BJ (cell line): ENCODE results near the gene DGKG. TPM values are rescaled to one million over a fixed set of nuclear protein-coding genes. Genes with fewer than 3 reads are reported as not detected.

Experiments
- CTCF ChIA-PET: fragments of 350-600 bp; formaldehyde crosslinking; extraction: SDS; loops from one replicate; lab custom pipeline; 2021; ENCODE audit warnings: antibody characterized with exemption, inconsistent platforms; lab: Yijun Ruan, JAX
- POLR2A ChIA-PET: fragments of 300-600 bp; sonication (Branson Sonifier 250); formaldehyde crosslinking; extraction: SDS; loops from one replicate; lab custom pipeline; 2021; ENCODE audit warnings: antibody characterized with exemption; lab: Charles Lee
- DNase-seq: peaks from one replicate; pipeline ENCODE4 v3.0.0-alpha.2; 2011; ENCODE audit warnings: low read depth
- H3K27me3 ChIP-seq: 2 replicates; pipeline ENCODE4 v1.6.0; 2011; ENCODE audit warnings: low read length; ENCODE audit not compliant: control insufficient read depth, insufficient read depth
- H3K36me3 ChIP-seq: 2 replicates; pipeline ENCODE4 v1.5.1; 2011; ENCODE audit warnings: low read length; ENCODE audit not compliant: control insufficient read depth, insufficient read depth
- H3K4me3 ChIP-seq: 2 replicates; pipeline ENCODE4 v1.5.1; 2011; ENCODE audit warnings: low read depth, mild to moderate bottlenecking, control low read depth, low read length
- CTCF ChIP-seq: IDR thresholded peaks from 2 replicates; pipeline ENCODE4 v1.5.1; 2011; ENCODE audit warnings: low read depth, mild to moderate bottlenecking, control low read depth, inconsistent platforms, low read length, moderate library complexity; ENCODE audit not compliant: insufficient read depth
- polyA plus RNA-seq: library from polyadenylated mRNA; depleted of rRNA; stranded (reverse); fragments of >200 nt; gene quantifications from 2 replicates; pipeline ENCODE4 v1.2.3, GENCODE V29; 2011

The DGKG gene
- polyA plus RNA-seq, 1 experiment, result not detected

DNA sequence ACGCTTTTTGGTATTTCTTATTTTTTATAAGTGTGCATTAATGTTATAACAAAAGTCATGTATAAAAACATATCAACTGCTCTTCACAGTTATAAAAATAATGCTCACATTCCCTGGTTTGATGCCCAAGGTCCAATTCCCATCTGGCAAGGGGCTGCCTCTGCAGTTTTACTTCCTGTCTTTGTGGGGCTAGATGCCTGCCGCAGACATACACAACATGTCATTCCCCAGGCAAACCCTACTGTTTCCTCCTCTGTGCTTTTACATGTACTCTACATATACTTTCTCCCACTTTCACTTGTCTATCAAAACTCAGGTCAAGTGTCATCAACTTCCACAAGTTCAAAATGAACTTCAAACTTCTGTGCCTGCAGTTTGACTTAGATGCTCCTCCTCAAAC lies 192.7 kb downstream of the DGKG start:
- no peak for TF ChIP-seq CTCF
- POLR2A ChIA-PET, result no interaction called here
- CTCF ChIA-PET, result no interaction called here

GRCh38 chr3:186168976-186169375 lies 193.1 kb downstream of the DGKG start:
- peaks cover 3% of the 10 kb centered on the region for H3K27me3 ChIP-seq
- H3K36me3 ChIP-seq, result no peaks in the 10 kb centered on the region
- no peak for TF ChIP-seq CTCF
- ChIA-PET CTCF (no interaction called here), POLR2A (no interaction called here)
- H3K4me3 ChIP-seq, result no peak overlapping the region
- DNase-seq, result no peak

More for the DNA sequence above, 192.7 kb downstream of the DGKG start:
- no peak for DNase-seq
- Histone ChIP-seq H3K4me3 (no peak overlapping the region), H3K36me3 (no peaks in the 10 kb centered on the region), H3K27me3 (peaks cover 3% of the 10 kb centered on the region)

DNA sequence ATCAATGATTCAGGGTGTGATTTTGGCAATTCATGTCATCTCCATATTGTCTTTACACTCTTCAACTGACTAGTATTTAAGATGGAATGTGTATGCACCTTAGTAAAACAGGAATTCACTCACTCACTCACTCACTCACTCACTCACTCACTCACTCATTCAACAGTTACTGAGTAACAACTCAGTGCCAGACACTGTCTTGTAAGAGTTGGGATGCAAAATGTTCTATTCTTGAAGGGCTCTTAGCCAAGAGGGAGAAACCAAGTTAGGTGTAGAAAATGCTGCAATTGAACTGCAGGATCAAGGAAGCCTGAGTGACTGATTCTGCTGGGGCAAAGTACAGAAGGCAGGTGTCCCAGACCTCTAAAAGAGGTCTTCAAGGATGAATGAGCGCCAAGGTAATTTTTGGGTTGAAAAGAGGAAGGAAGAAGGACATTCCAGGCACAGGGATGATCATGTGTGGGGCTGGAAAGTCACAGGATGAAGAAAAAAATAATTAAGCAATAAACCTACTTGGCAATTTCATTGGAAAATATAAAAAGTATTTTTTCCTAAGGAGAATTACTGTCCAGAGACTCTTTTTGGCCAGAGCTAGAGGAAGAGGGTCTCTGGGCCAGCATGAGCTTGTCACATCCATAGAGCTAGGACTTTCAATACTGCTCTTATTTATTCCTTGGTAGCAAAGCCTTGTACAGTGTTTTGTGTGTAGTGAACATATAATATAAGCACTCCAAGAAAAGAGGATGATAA lies 194.2 kb downstream of the DGKG start:
- H3K36me3 ChIP-seq, result no peaks in the 10 kb centered on the region
- POLR2A ChIA-PET, result no interaction called here
- H3K27me3 ChIP-seq, result peaks cover 1% of the 10 kb centered on the region
- H3K4me3 ChIP-seq, result no peak overlapping the region
- no peak for TF ChIP-seq CTCF
- CTCF ChIA-PET, result no interaction called here
- DNase-seq, result no peak

GRCh38 chr3:186166491-186167288 lies 195.3 kb downstream of the DGKG start:
- no peaks in the 10 kb centered on the region for H3K36me3 ChIP-seq
- no peak overlapping the region for H3K4me3 ChIP-seq
- peaks cover 1% of the 10 kb centered on the region for H3K27me3 ChIP-seq
- DNase-seq, result no peak
- POLR2A ChIA-PET, result no interaction called here
- TF ChIP-seq CTCF, result no peak
- CTCF ChIA-PET, result interaction anchor here (0.5 kb wide), 1 partner anchor 45 kb away, joined by 3 read pairs; no protein-coding TSS in a partner anchor

DNA sequence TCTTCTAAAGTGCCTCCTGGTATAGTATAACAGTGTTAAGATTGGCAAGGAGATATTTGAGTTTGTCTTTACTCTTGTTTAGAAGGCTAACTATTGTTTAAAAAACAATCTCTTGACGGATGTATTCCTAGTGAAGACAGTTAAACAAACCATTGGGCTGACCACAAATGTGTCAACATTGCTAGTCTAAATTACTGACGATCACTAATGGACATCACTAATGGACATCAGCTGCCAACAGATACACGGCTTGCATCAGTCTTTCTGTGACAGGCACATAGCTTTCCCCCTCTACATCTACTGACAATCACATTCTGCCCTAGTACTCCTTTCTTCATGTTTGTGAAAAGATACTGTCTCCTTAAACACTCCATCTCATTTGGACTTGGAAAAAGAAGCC lies 196.0 kb downstream of the DGKG start:
- H3K27me3 ChIP-seq, result peaks cover 1% of the 10 kb centered on the region
- DNase-seq, result no peak
- H3K36me3 ChIP-seq, result no peaks in the 10 kb centered on the region
- ChIA-PET CTCF (interaction anchor here (0.5 kb wide), 1 partner anchor 44 kb away, joined by 3 read pairs; no protein-coding TSS in a partner anchor), POLR2A (no interaction called here)
- no peak overlapping the region for H3K4me3 ChIP-seq
- TF ChIP-seq CTCF, result no peak
